Neural progenitor cell (in vitro differentiated cells): Measurements from ENCODE around the gene TAAR6. TPM values are rescaled to one million over a fixed set of nuclear protein-coding genes. Genes with fewer than 3 reads are reported as not detected.

Source experiments
- DNase-seq: peaks from one replicate; pipeline ENCODE4 v3.0.0-alpha.2; 2016; ENCODE audit warnings: low spot score
- H2AFZ ChIP-seq: fragments of 200-600 bp; sonication (generic); replicated peaks from 2 replicates; pipeline ENCODE4 v1.6.1; 2016; ENCODE audit warnings: antibody characterized with exemption
- H3F3A ChIP-seq: fragments of 200-600 bp; sonication (generic); 2 replicates; pipeline ENCODE4 v1.6.1; 2016; ENCODE audit warnings: antibody characterized with exemption, low read depth
- H3K27ac ChIP-seq: fragments of 200-600 bp; sonication (generic); 2 replicates; pipeline ENCODE4 v1.5.1; 2016; ENCODE audit warnings: mild to moderate bottlenecking
- H3K27me3 ChIP-seq: fragments of 200-600 bp; sonication (generic); 2 replicates; pipeline ENCODE4 v1.6.1; 2016; ENCODE audit warnings: mild to moderate bottlenecking, moderate library complexity
- H3K36me3 ChIP-seq: fragments of 200-600 bp; sonication (generic); 2 replicates; pipeline ENCODE4 v1.5.1; 2016
- H3K4me1 ChIP-seq: fragments of 200-600 bp; sonication (generic); 2 replicates; pipeline ENCODE4 v1.6.1; 2016; ENCODE audit warnings: mixed run types
- H3K4me2 ChIP-seq: fragments of 200-600 bp; sonication (generic); 2 replicates; pipeline ENCODE4 v1.6.1; 2016
- H3K4me3 ChIP-seq: fragments of 200-600 bp; sonication (generic); 2 replicates; pipeline ENCODE4 v1.5.1; 2016
- H3K79me2 ChIP-seq: fragments of 200-600 bp; sonication (generic); 2 replicates; pipeline ENCODE4 v1.6.1; 2016; ENCODE audit warnings: low read depth
- H3K9ac ChIP-seq: fragments of 200-600 bp; sonication (generic); 2 replicates; pipeline ENCODE4 v1.6.1; 2016
- H3K9me3 ChIP-seq: fragments of 200-600 bp; sonication (generic); 2 replicates; pipeline ENCODE4 v1.5.1; 2016; ENCODE audit warnings: low read depth
- H4K20me1 ChIP-seq: fragments of 200-600 bp; sonication (generic); 2 replicates; pipeline ENCODE4 v1.6.1; 2016; ENCODE audit warnings: low read depth
- H3K27ac Mint-ChIP-seq: 3 replicates; pipeline ENCODE4 v1.8.0; 2021; ENCODE audit warnings: mixed read lengths
- H3K27me3 Mint-ChIP-seq: 2 replicates; pipeline ENCODE4 v1.8.0; 2022; ENCODE audit warnings: low read depth, mild to moderate bottlenecking, inconsistent platforms, moderate library complexity, mixed read lengths; ENCODE audit not compliant: insufficient read depth
- H3K36me3 Mint-ChIP-seq: 3 replicates; pipeline ENCODE4 v1.8.0; 2021; ENCODE audit warnings: mixed read lengths
- H3K4me1 Mint-ChIP-seq: 3 replicates; pipeline ENCODE4 v1.8.0; 2021; ENCODE audit warnings: mixed read lengths
- H3K4me3 Mint-ChIP-seq: 3 replicates; pipeline ENCODE4 v1.8.0; 2021; ENCODE audit warnings: mild to moderate bottlenecking, moderate library complexity, mixed read lengths
- H3K9me3 Mint-ChIP-seq: 3 replicates; pipeline ENCODE4 v1.8.0; 2020; ENCODE audit warnings: mixed read lengths
- CTCF ChIP-seq: fragments of 200-600 bp; sonication (generic); IDR thresholded peaks from 2 replicates; pipeline ENCODE4 v1.5.1; 2017; ENCODE audit warnings: antibody characterized with exemption, mild to moderate bottlenecking
- EZH2 ChIP-seq: fragments of 200-600 bp; sonication (generic); IDR thresholded peaks from 2 replicates; pipeline ENCODE4 v1.6.1; 2017; ENCODE audit warnings: antibody characterized with exemption, mild to moderate bottlenecking, moderate library complexity
- EZH2phosphoT487 ChIP-seq: fragments of 200-600 bp; sonication (generic); IDR thresholded peaks from 2 replicates; pipeline ENCODE4 v1.6.1; 2017; ENCODE audit warnings: antibody characterized with exemption
- total RNA-seq: library from RNA; depleted of rRNA; stranded (reverse); fragments of >200 nt; gene quantifications from 2 replicates; pipeline ENCODE4 v1.2.3, GENCODE V29; 2015; ENCODE audit warnings: low replicate concordance

Gene TAAR6
- total RNA-seq, 1 donor from 2014 or later = not detected

- Histone ChIP-seq H3F3A (no peaks in the 10 kb centered on the region), H3K4me3 (no peak overlapping the region), H3K27ac (no peak overlapping the region), H3K4me2 (no peak overlapping the region), H4K20me1 (no peaks in the 10 kb centered on the region), H3K9me3 (no peaks in the 10 kb centered on the region), H3K27me3 (no peaks in the 10 kb centered on the region), H3K9ac (no peak overlapping the region), H3K4me1 (no peaks in the 10 kb centered on the region), H3K36me3 (no peaks in the 10 kb centered on the region), H2AFZ (no peak overlapping the region), H3K79me2 (no peaks in the 10 kb centered on the region)
- DNase-seq = no peak
- Mint-ChIP-seq H3K27me3 (peaks cover 3% of the 10 kb centered on the region), H3K9me3 (peaks cover 17% of the 10 kb centered on the region), H3K36me3 (no peaks in the 10 kb centered on the region), H3K4me1 (no peaks in the 10 kb centered on the region), H3K4me3 (no peak overlapping the region), H3K27ac (no peak overlapping the region)
- TF ChIP-seq EZH2 (no peak), CTCF (no peak), EZH2phosphoT487 (no peak)
These were observed 33.0 kb upstream of the TAAR6 start for GRCh38 chr6:132537145-132537544.

- H2AFZ ChIP-seq = no peak within 1 kb of the TSS
- no peak for DNase-seq
- H3K36me3 ChIP-seq = no peaks in the 10 kb centered on the region
These were observed 32.1 kb upstream of the TAAR6 start, which contains the start of gene TAAR9 for GRCh38 chr6:132537977-132538376. Gene TAAR9, plus strand, starts transcription at chr6:132538277. Its CDS starts 13 bp downstream, at chr6:132538290.

GRCh38 chr6:132544826-132545225 lies 25.3 kb upstream of the TAAR6 start:
- H3K27me3 Mint-ChIP-seq = peaks cover 2% of the 10 kb centered on the region
- Histone ChIP-seq H3K9ac (no peak overlapping the region), H3K27me3 (no peaks in the 10 kb centered on the region), H4K20me1 (no peaks in the 10 kb centered on the region), H3K4me3 (no peak overlapping the region), H3K9me3 (no peaks in the 10 kb centered on the region), H3F3A (no peaks in the 10 kb centered on the region), H3K4me2 (no peak overlapping the region), H3K4me1 (no peaks in the 10 kb centered on the region), H3K36me3 (no peaks in the 10 kb centered on the region), H2AFZ (no peak overlapping the region), H3K27ac (no peak overlapping the region), H3K79me2 (no peaks in the 10 kb centered on the region)
- TF ChIP-seq EZH2 (no peak), CTCF (no peak), EZH2phosphoT487 (no peak)
- H3K4me1 Mint-ChIP-seq = peaks cover 14% of the 10 kb centered on the region
- H3K27ac Mint-ChIP-seq = no peak overlapping the region
- no peaks in the 10 kb centered on the region for H3K36me3 Mint-ChIP-seq
- DNase-seq = no peak
- no peaks in the 10 kb centered on the region for H3K9me3 Mint-ChIP-seq
- H3K4me3 Mint-ChIP-seq = no peak overlapping the region

More at GRCh38 chr6:132537977-132538376, 32.1 kb upstream of the TAAR6 start, which contains the start of gene TAAR9:
- Mint-ChIP-seq H3K27me3 (peaks cover 3% of the 10 kb centered on the region), H3K36me3 (no peaks in the 10 kb centered on the region), H3K4me3 (no peak within 1 kb of the TSS), H3K4me1 (no peaks in the 10 kb centered on the region), H3K27ac (no peak within 1 kb of the TSS), H3K9me3 (peaks cover 16% of the 10 kb centered on the region)
- TF ChIP-seq CTCF (no peak), EZH2 (no peak)
- Histone ChIP-seq H3K79me2 (no peaks in the 10 kb centered on the region), H3K27me3 (no peaks in the 10 kb centered on the region), H3K4me1 (no peaks in the 10 kb centered on the region), H3K27ac (no peak within 1 kb of the TSS), H3K9ac (no peak within 1 kb of the TSS), H3K4me2 (no peak within 1 kb of the TSS), H4K20me1 (no peaks in the 10 kb centered on the region), H3K9me3 (no peaks in the 10 kb centered on the region), H3F3A (no peaks in the 10 kb centered on the region), H3K4me3 (no peak within 1 kb of the TSS)
